Spleen (tissue), 11 donors: Measurements from ENCODE around the gene TBXAS1. TPM values are rescaled to one million over a fixed set of nuclear protein-coding genes. Genes with fewer than 3 reads are reported as not detected.

ENCODE experiments used
- DNase-seq: peaks from one replicate; pipeline ENCODE4 v3.0.0-alpha.2; 2020
- H3K27ac ChIP-seq, 8 donors: fragments of 200-600 bp; sonication (generic) in 7 of 8; 1 replicate in 4 of 8; 2 replicates in 4 of 8; pipeline versions ENCODE4 v1.5.0 to v1.8.0; 2016 to 2021; ENCODE audit warnings: inconsistent platforms in 4 of 8, mild to moderate bottlenecking in 4 of 8, moderate library complexity in 1 of 8
- H3K27me3 ChIP-seq, 7 donors: fragments of 200-600 bp; sonication (generic) in 6 of 7; replicated peaks in 1 of 7; 1 replicate in 4 of 7; 2 replicates in 3 of 7; pipeline versions ENCODE4 v1.5.0 to v1.8.0; 2016 to 2021; ENCODE audit warnings: inconsistent platforms in 3 of 7, mild to moderate bottlenecking in 1 of 7
- H3K36me3 ChIP-seq, 6 donors: fragments of 200-600 bp; sonication (generic) in 5 of 6; 1 replicate in 4 of 6; 2 replicates in 2 of 6; pipeline versions ENCODE4 v1.5.0 to v1.8.0; 2016 to 2021; ENCODE audit warnings: inconsistent platforms in 2 of 6
- H3K4me1 ChIP-seq, 6 donors: fragments of 200-600 bp; sonication (generic) in 5 of 6; 1 replicate in 3 of 6; 2 replicates in 3 of 6; pipeline versions ENCODE4 v1.5.0 to v1.8.0; 2016 to 2021; ENCODE audit warnings: inconsistent platforms in 3 of 6
- H3K4me3 ChIP-seq, 8 donors: fragments of 200-600 bp; sonication (generic) in 7 of 8; 1 replicate in 4 of 8; 2 replicates in 4 of 8; pipeline versions ENCODE4 v1.5.0 to v1.8.0; 2016 to 2021; ENCODE audit warnings: inconsistent platforms in 4 of 8, mild to moderate bottlenecking in 4 of 8, moderate library complexity in 2 of 8
- H3K9me3 ChIP-seq, 8 donors: fragments of 200-600 bp; sonication (generic) in 7 of 8; 1 replicate in 4 of 8; 2 replicates in 4 of 8; pipeline versions ENCODE4 v1.5.0 to v1.8.0; 2016 to 2021; ENCODE audit warnings: inconsistent platforms in 4 of 8
- POLR2A ChIP-seq, 3 donors: fragments of 450-650 bp; IDR thresholded peaks; one replicate each; pipeline ENCODE4 v1.5.1; 2017; ENCODE audit warnings: antibody characterized with exemption in 3 of 3, mild to moderate bottlenecking in 1 of 3
- POLR2AphosphoS5 ChIP-seq, 3 donors: sonication (generic); formaldehyde crosslinking; IDR thresholded peaks; one replicate each; pipeline ENCODE4 v1.5.1; 2017; ENCODE audit warnings: antibody characterized with exemption in 3 of 3
- WGBS, 5 donors: extraction: QIAGEN DNeasy Blood & Tissue Kit in 3 of 5; methylation state at CpG; one replicate each; pipeline versions ENCODE4 v1.1.5 to v1.1.7; 2013 to 2018; 5-methylcytosine and 5-hydroxymethylcytosine counted together
- intact Hi-C: fragments of 100-400 bp; cut with DNase I; formaldehyde crosslinking; loops from one replicate; pipeline ENCODE4 v1.15.0; 2023; ENCODE audit warnings: low total_unique reads
- polyA plus RNA-seq, 3 donors: library from polyadenylated mRNA; stranded (reverse); fragments of 200-250 nt; gene quantifications; one replicate each; pipeline ENCODE4 v1.2.1, GENCODE V29; 2013
- total RNA-seq, 7 donors: library from RNA; depleted of rRNA in 3 of 7; stranded (reverse); fragments of >200 nt in 3 of 7; fragmentation: NEBNext Ultra II Directional in 4 of 7; extraction: Animal tissue kit (Norgen Biotek cat#: 25700) in 4 of 7; gene quantifications; one replicate each; pipeline versions ENCODE4 v1.1.0 to v1.2.1, GENCODE V29; 2016 to 2021
- TF ChIP-seq, protein P1 (sequence below), 11 experiments: fragments of 200-600 bp in 7 of 11; fragments of 450-650 bp in 4 of 11; sonication (generic) in 4 of 11; IDR thresholded peaks in 8 of 11; conservative IDR thresholded peaks in 3 of 11; 1 replicate in 7 of 11; 2 replicates in 4 of 11; pipeline versions ENCODE4 v1.4.0 to v1.8.0; 2016 to 2021; ENCODE audit warnings: antibody characterized with exemption in 11 of 11, inconsistent platforms in 4 of 11, mild to moderate bottlenecking in 1 of 11
- donor health status: healthy with polysubstance abuse.
- donor health status: DM: no; HTN: no; CAD: no; lungs with moderate emphysema.
- donor health status: DM: no; HTN: no; CAD: no.
- donor health status: Bipolar disorder and iron deficiency.
- donor health status: healthy.
- donor health status: DM: no; HTN: no; CAD: no.
- donor health status: DM: yes; HTN: yes; CAD: no.

Gene TBXAS1
- total and polyA plus RNA-seq, 10 donors, result 19.8 to 287 (median 147) TPM

GRCh38 chr7:139855498-139856270, 26.6 kb downstream of the TBXAS1 start:
- TF ChIP-seq, protein P1, sequence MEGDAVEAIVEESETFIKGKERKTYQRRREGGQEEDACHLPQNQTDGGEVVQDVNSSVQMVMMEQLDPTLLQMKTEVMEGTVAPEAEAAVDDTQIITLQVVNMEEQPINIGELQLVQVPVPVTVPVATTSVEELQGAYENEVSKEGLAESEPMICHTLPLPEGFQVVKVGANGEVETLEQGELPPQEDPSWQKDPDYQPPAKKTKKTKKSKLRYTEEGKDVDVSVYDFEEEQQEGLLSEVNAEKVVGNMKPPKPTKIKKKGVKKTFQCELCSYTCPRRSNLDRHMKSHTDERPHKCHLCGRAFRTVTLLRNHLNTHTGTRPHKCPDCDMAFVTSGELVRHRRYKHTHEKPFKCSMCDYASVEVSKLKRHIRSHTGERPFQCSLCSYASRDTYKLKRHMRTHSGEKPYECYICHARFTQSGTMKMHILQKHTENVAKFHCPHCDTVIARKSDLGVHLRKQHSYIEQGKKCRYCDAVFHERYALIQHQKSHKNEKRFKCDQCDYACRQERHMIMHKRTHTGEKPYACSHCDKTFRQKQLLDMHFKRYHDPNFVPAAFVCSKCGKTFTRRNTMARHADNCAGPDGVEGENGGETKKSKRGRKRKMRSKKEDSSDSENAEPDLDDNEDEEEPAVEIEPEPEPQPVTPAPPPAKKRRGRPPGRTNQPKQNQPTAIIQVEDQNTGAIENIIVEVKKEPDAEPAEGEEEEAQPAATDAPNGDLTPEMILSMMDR (IDR thresholded peaks at IDR 0.05 in 8 of 11, conservative IDR thresholded peaks at IDR 0.05 in 3 of 11), result no peak
- TF ChIP-seq POLR2AphosphoS5 (IDR thresholded peaks at IDR 0.05), result peak in 2 of 3 donors; percentile 33 to 88
- no peaks in the 10 kb centered on the region for H3K27me3 ChIP-seq
- peak overlapping the region in 1 of 8 donors; percentile 30 for H3K4me3 ChIP-seq
- intact Hi-C loops, result no loop called here
- peaks cover 8 to 74% (median 46%) of the 10 kb centered on the region in 6 donors for H3K4me1 ChIP-seq
- H3K27ac ChIP-seq, result peak overlapping the region in 7 of 8 donors; percentile 24 to 87 (median 76)
- no peaks in the 10 kb centered on the region for H3K9me3 ChIP-seq
- 43 to 62% (median 47%) methylated on average over 9 of the region's 9 CpGs for WGBS, 5 donors
- peak; percentile 81 for DNase-seq
- no peaks in the 10 kb centered on the region for H3K36me3 ChIP-seq

GRCh38 chr7:139857791-139858190, 28.7 kb downstream of the TBXAS1 start:
- Histone ChIP-seq H3K36me3 (no peaks in the 10 kb centered on the region), H3K4me3 (no peak overlapping the region), H3K27ac (peak overlapping the region in 1 of 8 donors; percentile 89), H3K27me3 (no peaks in the 10 kb centered on the region), H3K4me1 (peaks cover 9 to 95% (median 56%) of the 10 kb centered on the region in 6 donors), H3K9me3 (no peaks in the 10 kb centered on the region)
- intact Hi-C loops, result no loop called here
- 87 to 100% (median 94%) methylated on average over 3 of the region's 3 CpGs for WGBS, 5 donors
- DNase-seq, result no peak
- TF ChIP-seq, protein P1 (IDR thresholded peaks at IDR 0.05 in 8 of 11, conservative IDR thresholded peaks at IDR 0.05 in 3 of 11), result no peak

DNA sequence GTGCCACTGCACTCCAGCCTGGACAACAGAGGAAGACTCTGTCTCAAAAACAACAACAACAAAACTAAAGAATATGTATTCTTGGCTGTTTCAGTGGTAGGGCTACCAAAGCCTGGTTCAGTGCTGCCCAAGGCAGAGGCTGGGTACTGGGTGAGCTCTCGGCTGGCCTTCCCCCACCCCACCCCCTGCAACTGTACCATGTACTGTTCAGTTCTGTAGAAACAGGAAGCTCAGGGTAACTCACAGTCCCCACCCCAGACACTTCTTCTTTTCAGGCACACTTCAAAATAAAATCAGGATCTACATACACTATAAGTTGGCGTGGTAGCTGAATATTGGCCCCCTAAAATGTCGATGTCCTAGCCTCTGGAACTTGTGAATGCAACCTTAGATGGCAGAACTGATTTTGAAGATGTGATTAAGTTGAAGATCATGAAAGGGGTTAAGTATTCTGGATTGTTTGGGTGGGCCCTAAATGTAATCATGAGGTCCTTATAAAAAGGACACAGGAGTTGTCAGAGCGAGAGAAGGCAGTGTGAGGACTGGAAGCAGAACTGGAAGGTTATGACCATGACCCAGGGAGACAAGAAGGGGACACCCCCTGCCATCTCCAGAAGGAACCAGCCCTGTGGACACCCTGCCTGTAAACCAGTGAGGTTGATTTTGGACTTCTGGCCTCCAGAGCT, 31.2 kb downstream of the TBXAS1 start:
- TF ChIP-seq POLR2A (IDR thresholded peaks at IDR 0.05) (no peak), POLR2AphosphoS5 (IDR thresholded peaks at IDR 0.05) (peak in 1 of 3 donors; percentile 24)
- peak; percentile 91 for DNase-seq
- peaks cover 0 to 13% (median 7%) of the 10 kb centered on the region in 8 donors for H3K9me3 ChIP-seq
- intact Hi-C loops, result no loop called here
- H3K27me3 ChIP-seq, result no peaks in the 10 kb centered on the region
- peak overlapping the region in 1 of 8 donors; percentile 27 for H3K4me3 ChIP-seq
- peak overlapping the region; percentile 11 to 89 (median 78) for H3K27ac ChIP-seq
- WGBS, 5 donors, result 23 to 37% (median 34%) methylated on average over 4 of the region's 4 CpGs
- no peaks in the 10 kb centered on the region for H3K36me3 ChIP-seq
- H3K4me1 ChIP-seq, result peaks cover 9 to 70% (median 36%) of the 10 kb centered on the region in 6 donors

DNA sequence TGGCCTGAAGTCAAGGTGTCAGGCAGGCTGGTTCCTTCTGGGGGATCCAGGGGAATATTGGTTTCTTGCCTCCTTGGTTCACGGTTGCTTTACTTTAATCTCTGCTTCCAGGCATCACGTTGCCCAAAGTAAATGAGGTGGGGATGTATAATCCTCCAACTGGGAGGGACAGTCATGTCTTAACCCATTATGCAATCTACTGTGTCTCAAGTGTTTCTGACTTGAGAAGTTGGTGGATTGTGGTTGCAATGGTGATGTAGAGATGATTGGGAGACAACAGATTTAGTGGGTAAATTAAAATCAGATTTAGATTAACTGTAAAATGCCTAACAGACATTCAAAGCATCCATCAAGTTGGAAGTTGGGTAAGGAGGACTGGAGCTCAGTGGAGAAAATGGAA, 32.7 kb downstream of the TBXAS1 start:
- peaks cover 0 to 55% (median 22%) of the 10 kb centered on the region in 6 donors for H3K4me1 ChIP-seq
- peaks cover 0 to 13% (median 7%) of the 10 kb centered on the region in 8 donors for H3K9me3 ChIP-seq
- intact Hi-C loops, result no loop called here
- WGBS, 5 donors, result 34 to 79% (median 45%) methylated on average over 2 of the region's 2 CpGs
- TF ChIP-seq POLR2AphosphoS5 (IDR thresholded peaks at IDR 0.05) (no peak), POLR2A (IDR thresholded peaks at IDR 0.05) (no peak)
- TF ChIP-seq, protein P1 (IDR thresholded peaks at IDR 0.05 in 8 of 11, conservative IDR thresholded peaks at IDR 0.05 in 3 of 11), result no peak
- no peak for DNase-seq
- H3K36me3 ChIP-seq, result peaks cover 0 to under 1% (median 0%) of the 10 kb centered on the region in 6 donors
- peak overlapping the region in 4 of 8 donors; percentile 78 to 89 (median 86) for H3K27ac ChIP-seq
- no peak overlapping the region for H3K4me3 ChIP-seq
- no peaks in the 10 kb centered on the region for H3K27me3 ChIP-seq
